ENCODE results near the gene SFMBT1. TPM values are rescaled to one million over a fixed set of nuclear protein-coding genes. Genes with fewer than 3 reads are reported as not detected.
A peak's percentile ranks its signal among the peaks of the same experiment; 100 is the strongest.

The SFMBT1 gene
- total and polyA plus RNA-seq, 4 experiments from 2014 or later = 19.8 to 50.8 (median 38.6) TPM

- H3K36me3 ChIP-seq (ENCODE audit: insufficient read depth, low read length) = no peaks in the 10 kb centered on the region
- peak overlapping the region; percentile 86 to 97 (median 95) for H3K27ac Mint-ChIP-seq
- intact Hi-C loops (cut with micrococcal nuclease) = loop anchor here (1.0 to 2.0 kb wide), 3 partner anchors 87 to 148 kb away; no protein-coding TSS in a partner anchor
- no peaks in the 10 kb centered on the region for H3K9me3 ChIP-seq (ENCODE audit: control insufficient read depth in 1 of 2, low read length in 2 of 2)
- H3K27me3 ChIP-seq (ENCODE audit: insufficient read depth, low read length) = no peaks in the 10 kb centered on the region
- ChIA-PET POLR2A (ENCODE audit: partially characterized antibody) (interaction anchor here (0.8 to 2.1 kb wide), 5 partner anchors 8 to 150 kb away, joined by 3 to 7 read pairs (median 5); partner anchors contain the start of gene SFMBT1), CTCF (ENCODE audit: partially characterized antibody) (interaction anchor here (1.2 kb wide), 1 partner anchor 33 kb away, joined by 3 read pairs; no protein-coding TSS in a partner anchor)
- peaks cover 0 to 12% of the 10 kb centered on the region in 2 donors for H3K36me3 Mint-ChIP-seq
- H3K9me3 Mint-ChIP-seq = no peaks in the 10 kb centered on the region
- no peaks in the 10 kb centered on the region for H3K27me3 Mint-ChIP-seq
- peak overlapping the region; percentile 78 to 94 for H3K4me3 ChIP-seq (ENCODE audit: low read length in 2 of 2)
- peaks cover 56% of the 10 kb centered on the region for H3K4me1 ChIP-seq (ENCODE audit: insufficient read depth, low read length)
- peaks cover 48 to 61% (median 55%) of the 10 kb centered on the region in 4 donors for H3K4me1 Mint-ChIP-seq
- DNase-seq = no peak
- H3K27ac ChIP-seq (ENCODE audit: low read depth, low read length) = peak overlapping the region; percentile 65
- peak overlapping the region; percentile 88 to 97 (median 95) for H3K4me3 Mint-ChIP-seq
Observed at GRCh38 chr3:52896613-52897012, 149.3 kb downstream of the SFMBT1 start.

GRCh38 chr3:52896151-52896550 is 149.7 kb downstream of the SFMBT1 start:
- Mint-ChIP-seq H3K4me3 (peak overlapping the region; percentile 88 to 97 (median 95)), H3K9me3 (no peaks in the 10 kb centered on the region), H3K27me3 (no peaks in the 10 kb centered on the region), H3K36me3 (peaks cover 0 to 12% of the 10 kb centered on the region in 2 donors), H3K27ac (peak overlapping the region; percentile 86 to 97 (median 95)), H3K4me1 (peaks cover 51 to 66% (median 59%) of the 10 kb centered on the region in 4 donors)
- Histone ChIP-seq H3K4me1 (ENCODE audit: insufficient read depth, low read length) (peaks cover 60% of the 10 kb centered on the region), H3K9me3 (ENCODE audit: control insufficient read depth in 1 of 2, low read length in 2 of 2) (no peaks in the 10 kb centered on the region), H3K4me3 (ENCODE audit: low read length in 2 of 2) (peak overlapping the region; percentile 78 to 94), H3K27me3 (ENCODE audit: insufficient read depth, low read length) (no peaks in the 10 kb centered on the region), H3K36me3 (ENCODE audit: insufficient read depth, low read length) (no peaks in the 10 kb centered on the region), H3K27ac (ENCODE audit: low read depth, low read length) (peak overlapping the region; percentile 65)
- POLR2A ChIA-PET (ENCODE audit: partially characterized antibody) = interaction anchor here (1.5 to 1.8 kb wide), 3 partner anchors 8 to 151 kb away, joined by 5 to 6 read pairs (median 5); partner anchors contain the start of gene SFMBT1
- CTCF ChIA-PET (ENCODE audit: partially characterized antibody) = interaction anchor here (1.2 kb wide), 1 partner anchor 34 kb away, joined by 3 read pairs; no protein-coding TSS in a partner anchor
- no peak for DNase-seq
- intact Hi-C loops (cut with micrococcal nuclease) = loop anchor here (2.0 kb wide), 1 partner anchor 149 kb away; no protein-coding TSS in a partner anchor

DNA sequence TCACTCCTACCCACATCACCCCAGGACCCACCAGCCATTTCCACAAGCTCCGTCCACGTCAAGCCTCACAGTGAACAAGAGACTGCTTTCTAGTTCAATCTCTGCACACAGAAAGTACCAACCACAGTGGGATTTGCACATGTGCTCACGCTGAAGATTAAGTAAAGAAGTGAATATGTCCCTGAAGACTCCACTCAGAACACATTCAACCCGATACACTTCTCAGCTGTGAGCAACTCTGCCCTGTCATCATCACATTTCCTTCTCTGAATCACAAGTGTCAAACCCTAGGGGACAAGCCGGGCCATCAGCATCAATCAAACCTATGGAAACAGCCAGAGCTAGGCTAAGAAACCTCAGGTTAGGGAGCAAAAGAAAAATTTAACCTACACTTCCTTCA is 150.5 kb downstream of the SFMBT1 start:
- Mint-ChIP-seq H3K27me3 (no peaks in the 10 kb centered on the region), H3K4me3 (peak overlapping the region; percentile 46 to 97 (median 95)), H3K36me3 (peaks cover 0 to 11% of the 10 kb centered on the region in 2 donors), H3K27ac (peak overlapping the region; percentile 86 to 97 (median 95)), H3K4me1 (peaks cover 53 to 73% (median 64%) of the 10 kb centered on the region in 4 donors), H3K9me3 (no peaks in the 10 kb centered on the region)
- peaks cover 66% of the 10 kb centered on the region for H3K4me1 ChIP-seq (ENCODE audit: insufficient read depth, low read length)
- H3K9me3 ChIP-seq (ENCODE audit: control insufficient read depth in 1 of 2, low read length in 2 of 2) = no peaks in the 10 kb centered on the region
- H3K36me3 ChIP-seq (ENCODE audit: insufficient read depth, low read length) = no peaks in the 10 kb centered on the region
- H3K4me3 ChIP-seq (ENCODE audit: low read length in 2 of 2) = peak overlapping the region in 1 of 2 donors; percentile 12
- H3K27me3 ChIP-seq (ENCODE audit: insufficient read depth, low read length) = no peaks in the 10 kb centered on the region
- ChIA-PET CTCF (ENCODE audit: partially characterized antibody) (interaction anchor here (1.6 kb wide), 1 partner anchor 37 kb away, joined by 4 read pairs; no protein-coding TSS in a partner anchor), POLR2A (ENCODE audit: partially characterized antibody) (interaction anchor here (4.3 kb wide), 1 partner anchor 150 kb away, joined by 25 read pairs; the partner anchor contains the start of gene SFMBT1)
- DNase-seq = no peak
- H3K27ac ChIP-seq (ENCODE audit: low read depth, low read length) = peak overlapping the region; percentile 65
- intact Hi-C loops (cut with micrococcal nuclease) = no loop called here

DNA sequence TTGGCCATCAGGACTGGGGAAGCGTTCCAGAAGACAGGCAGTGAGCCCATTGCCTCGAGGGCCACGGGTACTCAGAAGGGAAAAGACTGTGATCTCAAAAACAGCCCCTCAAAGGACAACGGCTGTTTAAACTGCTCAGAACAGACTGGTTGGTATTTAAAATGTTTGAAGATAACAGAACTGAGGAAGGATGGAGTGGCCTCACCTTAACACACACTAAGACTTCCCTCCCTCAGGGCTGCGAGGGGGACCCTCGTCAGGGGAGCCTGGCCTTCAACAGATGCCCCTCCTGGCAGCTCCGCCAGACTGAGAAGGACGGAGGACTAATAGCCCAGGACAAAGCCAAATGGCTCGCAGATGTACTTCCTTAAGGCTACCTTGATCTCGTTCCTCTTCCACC is 151.1 kb downstream of the SFMBT1 start:
- no peaks in the 10 kb centered on the region for H3K9me3 ChIP-seq (ENCODE audit: control insufficient read depth in 1 of 2, low read length in 2 of 2)
- H3K4me1 ChIP-seq (ENCODE audit: insufficient read depth, low read length) = peaks cover 70% of the 10 kb centered on the region
- ChIA-PET CTCF (ENCODE audit: partially characterized antibody) (interaction anchor here (1.6 to 2.9 kb wide), 3 partner anchors 15 to 50 kb away, joined by 4 to 16 read pairs (median 11); no protein-coding TSS in a partner anchor), POLR2A (ENCODE audit: partially characterized antibody) (interaction anchor here (1.5 to 4.3 kb wide), 2 partner anchors 8 to 151 kb away, joined by 7 to 25 read pairs; partner anchors contain the start of gene SFMBT1)
- no peaks in the 10 kb centered on the region for H3K36me3 ChIP-seq (ENCODE audit: insufficient read depth, low read length)
- no peak overlapping the region for H3K4me3 ChIP-seq (ENCODE audit: low read length in 2 of 2)
- Mint-ChIP-seq H3K36me3 (peaks cover 3 to 15% of the 10 kb centered on the region in 2 donors), H3K4me3 (peak overlapping the region; percentile 9 to 97 (median 91)), H3K27me3 (no peaks in the 10 kb centered on the region), H3K27ac (peak overlapping the region; percentile 51 to 97 (median 91)), H3K9me3 (no peaks in the 10 kb centered on the region), H3K4me1 (peaks cover 56 to 79% (median 69%) of the 10 kb centered on the region in 4 donors)
- DNase-seq = no peak
- H3K27ac ChIP-seq (ENCODE audit: low read depth, low read length) = no peak overlapping the region
- intact Hi-C loops (cut with micrococcal nuclease) = loop anchor here (5.0 kb wide), 1 partner anchor 47 kb away; no protein-coding TSS in a partner anchor
- H3K27me3 ChIP-seq (ENCODE audit: insufficient read depth, low read length) = no peaks in the 10 kb centered on the region

DNA sequence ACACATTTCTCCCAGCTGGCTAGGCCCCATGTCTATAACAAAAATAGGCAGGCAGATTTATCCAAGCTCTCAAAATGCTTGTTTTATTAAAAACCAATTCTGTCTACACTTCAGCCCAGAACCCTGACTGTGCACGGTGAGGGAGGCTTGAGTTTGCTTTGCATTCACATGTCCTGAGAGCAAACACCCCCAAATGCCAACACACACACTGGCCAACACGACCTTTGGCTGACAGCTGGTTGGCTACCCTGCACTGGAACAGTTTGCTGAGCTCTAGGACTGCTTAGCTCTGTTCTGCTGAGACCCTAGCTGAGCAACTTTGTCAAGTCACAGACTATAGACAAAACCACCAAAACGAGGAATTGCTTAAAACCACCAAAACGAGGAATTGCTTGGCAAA is 152.2 kb downstream of the SFMBT1 start:
- Histone ChIP-seq H3K27me3 (ENCODE audit: insufficient read depth, low read length) (no peaks in the 10 kb centered on the region), H3K4me1 (ENCODE audit: insufficient read depth, low read length) (peaks cover 70% of the 10 kb centered on the region), H3K4me3 (ENCODE audit: low read length in 2 of 2) (peak overlapping the region; percentile 31 to 55), H3K9me3 (ENCODE audit: control insufficient read depth in 1 of 2, low read length in 2 of 2) (no peaks in the 10 kb centered on the region), H3K36me3 (ENCODE audit: insufficient read depth, low read length) (no peaks in the 10 kb centered on the region), H3K27ac (ENCODE audit: low read depth, low read length) (peak overlapping the region; percentile 62)
- Mint-ChIP-seq H3K9me3 (no peaks in the 10 kb centered on the region), H3K4me3 (peak overlapping the region; percentile 87 to 94 (median 91)), H3K27ac (peak overlapping the region; percentile 84 to 98 (median 95)), H3K36me3 (peaks cover 3 to 15% of the 10 kb centered on the region in 2 donors), H3K4me1 (peaks cover 56 to 82% (median 68%) of the 10 kb centered on the region in 4 donors), H3K27me3 (no peaks in the 10 kb centered on the region)
- intact Hi-C loops (cut with micrococcal nuclease) = loop anchor here (2.0 to 5.0 kb wide), 3 partner anchors 46 to 179 kb away; partner anchors contain the start of gene NEK4
- POLR2A ChIA-PET (ENCODE audit: partially characterized antibody) = interaction anchor here (1.0 to 4.3 kb wide), 6 partner anchors 9 to 188 kb away, joined by 3 to 25 read pairs (median 5); partner anchors contain the start of genes GLT8D1, SFMBT1 and SPCS1
- DNase-seq = no peak
- CTCF ChIA-PET (ENCODE audit: partially characterized antibody) = interaction anchor here (0.7 to 2.9 kb wide), 7 partner anchors 11 to 362 kb away, joined by 3 to 16 read pairs (median 6); partner anchors contain the start of gene TKT

DNA sequence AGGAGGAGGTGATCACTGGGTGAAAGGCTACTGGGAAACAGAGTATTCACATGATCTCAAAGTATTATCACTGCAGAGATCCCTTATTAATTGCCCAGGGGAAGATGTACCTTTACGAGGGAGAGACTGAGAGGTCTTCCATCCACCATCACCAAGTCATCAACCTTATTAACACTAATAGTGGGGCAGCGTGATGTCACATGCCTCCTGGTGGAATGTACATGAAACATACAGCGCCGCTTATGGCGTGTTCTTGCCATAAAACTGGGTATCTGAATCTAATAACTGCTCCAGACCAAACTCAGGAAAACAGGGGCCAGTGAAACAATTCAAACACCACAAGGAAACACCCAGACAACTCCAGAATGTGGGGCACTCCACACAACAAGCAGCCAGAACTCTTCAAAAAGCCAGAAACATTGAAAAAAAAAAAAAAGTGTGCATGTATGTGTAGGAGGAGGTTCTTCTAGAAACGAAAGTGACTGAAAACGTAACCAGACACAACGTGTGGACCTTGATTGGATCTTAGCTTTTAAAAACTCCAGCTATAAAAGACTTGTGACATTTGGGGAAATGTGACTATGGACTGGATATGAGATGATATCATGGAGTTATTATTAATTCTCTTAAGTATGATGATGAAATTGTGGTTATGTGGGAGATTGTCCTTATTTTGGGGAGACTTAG is 153.1 kb downstream of the SFMBT1 start:
- H3K36me3 ChIP-seq (ENCODE audit: insufficient read depth, low read length) = no peaks in the 10 kb centered on the region
- H3K4me1 ChIP-seq (ENCODE audit: insufficient read depth, low read length) = peaks cover 66% of the 10 kb centered on the region
- no peaks in the 10 kb centered on the region for H3K9me3 ChIP-seq (ENCODE audit: control insufficient read depth in 1 of 2, low read length in 2 of 2)
- Mint-ChIP-seq H3K4me1 (peaks cover 54 to 81% (median 65%) of the 10 kb centered on the region in 4 donors), H3K36me3 (peaks cover 6 to 21% of the 10 kb centered on the region in 2 donors), H3K4me3 (peak overlapping the region; percentile 87 to 94 (median 91)), H3K9me3 (no peaks in the 10 kb centered on the region), H3K27me3 (no peaks in the 10 kb centered on the region), H3K27ac (peak overlapping the region; percentile 84 to 98 (median 95))
- DNase-seq = peak; percentile 54 to 70 (median 58)
- intact Hi-C loops (cut with micrococcal nuclease) = loop anchor here (2.0 to 5.0 kb wide), 3 partner anchors 45 to 180 kb away; partner anchors contain the start of gene NEK4
- peak overlapping the region; percentile 31 to 55 for H3K4me3 ChIP-seq (ENCODE audit: low read length in 2 of 2)
- ChIA-PET POLR2A (ENCODE audit: partially characterized antibody) (interaction anchor here (0.6 to 4.3 kb wide), 12 partner anchors 10 to 339 kb away, joined by 3 to 25 read pairs (median 4); partner anchors contain the start of genes GLT8D1, SFMBT1 and SPCS1), CTCF (ENCODE audit: partially characterized antibody) (interaction anchor here (0.7 to 2.9 kb wide), 15 partner anchors 10 to 363 kb away, joined by 3 to 16 read pairs (median 4); partner anchors contain the start of gene TKT)
- H3K27ac ChIP-seq (ENCODE audit: low read depth, low read length) = peak overlapping the region; percentile 62
- H3K27me3 ChIP-seq (ENCODE audit: insufficient read depth, low read length) = no peaks in the 10 kb centered on the region
